ENCODE measurements around the gene THOC1. TPM values are rescaled to one million over a fixed set of nuclear protein-coding genes. Genes with fewer than 3 reads are reported as not detected.

THOC1 gene
- polyA plus RNA-seq, 1 of the 3 experiments (the other 2 are of a cell fraction) = 12.3 TPM

DNA sequence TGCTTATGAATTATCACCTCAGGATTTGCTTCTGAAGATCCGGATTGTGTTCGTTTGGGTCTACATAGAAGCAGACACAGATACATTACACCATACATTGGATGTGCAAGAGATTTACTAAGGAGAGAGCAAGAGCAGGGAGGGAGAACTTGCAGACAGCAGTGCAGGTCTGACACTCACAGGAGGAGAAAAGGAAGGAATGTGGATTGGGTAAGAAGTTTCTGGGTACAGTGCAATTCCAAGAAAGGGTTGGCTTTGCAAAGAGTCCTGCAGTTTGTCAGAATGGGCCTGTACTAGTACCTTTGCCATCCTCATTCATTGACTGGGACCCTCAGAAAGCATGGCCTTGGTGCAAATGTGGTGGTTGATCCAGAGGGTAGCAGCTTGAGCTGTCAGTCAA, 4.8 kb upstream of the THOC1 start (continued):
- no peak for TF ChIP-seq TEAD4 (IDR thresholded peaks at IDR 0.05; ENCODE audit: borderline replicate concordance, insufficient read depth)

DNA sequence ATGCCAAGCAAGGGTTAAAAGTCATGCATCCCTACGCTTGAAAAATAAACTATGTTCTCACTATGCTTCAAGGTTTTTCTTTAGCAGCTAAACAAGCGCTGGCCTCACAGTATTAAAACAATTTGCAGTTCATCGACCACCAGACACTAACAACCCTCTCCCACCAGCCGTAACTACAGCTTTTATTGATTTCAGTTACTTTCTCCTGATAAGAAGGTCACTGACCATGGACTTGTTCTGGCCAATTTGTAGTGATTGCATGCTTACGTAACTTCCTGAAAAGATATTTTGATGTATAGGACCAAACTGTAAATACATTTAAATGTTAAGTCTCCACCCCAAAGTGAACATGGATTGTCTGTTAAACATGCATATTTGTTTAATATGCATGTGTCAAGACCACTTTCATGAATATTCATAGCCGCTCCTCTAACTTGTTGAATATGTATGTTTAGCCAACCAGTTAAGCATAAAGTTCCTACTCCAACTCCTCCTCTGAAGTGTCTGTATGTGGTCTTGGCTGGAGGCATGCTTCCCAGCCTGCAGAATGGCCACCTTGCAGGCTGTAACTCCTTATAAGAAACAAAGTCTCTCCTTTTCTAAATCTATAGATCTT, 1.7 kb upstream of the THOC1 start:
- H3K9me2 ChIP-seq = no peaks in the 10 kb centered on the region
- peaks cover 0 to 12% of the 10 kb centered on the region in 2 experiments; a peak in 2 of 4 replicates for H3K4me1 ChIP-seq (ENCODE audit: control insufficient read depth in 1 of 2, insufficient read depth in 2 of 2, low read depth in 1 of 2, low read length in 1 of 2)
- no peak overlapping the region for H3K4me2 ChIP-seq
- no peaks in the 10 kb centered on the region for H3K27me3 ChIP-seq (ENCODE audit: insufficient read depth)
- no peak for DNase-seq
- ChIA-PET POLR2A (no interaction called here), CTCF (interaction anchor here (0.8 to 2.2 kb wide), 2 partner anchors 355 to 576 kb away, joined by 3 to 10 read pairs; no protein-coding TSS in a partner anchor)
- H3K4me3 ChIP-seq (ENCODE audit: low read depth in 2 of 2, low read length in 1 of 2) = no peak overlapping the region
- no peak overlapping the region for H3K9ac ChIP-seq
- peaks cover 8 to 11% of the 10 kb centered on the region in 2 experiments for H3K36me3 ChIP-seq (replicated peaks in 1 of 2; ENCODE audit: control insufficient read depth in 1 of 2, insufficient read depth in 2 of 2, low read length in 1 of 2)
- H3K27ac ChIP-seq (ENCODE audit: low read depth in 2 of 2, low read length in 1 of 2) = no peak overlapping the region
- TF ChIP-seq, protein P1, sequence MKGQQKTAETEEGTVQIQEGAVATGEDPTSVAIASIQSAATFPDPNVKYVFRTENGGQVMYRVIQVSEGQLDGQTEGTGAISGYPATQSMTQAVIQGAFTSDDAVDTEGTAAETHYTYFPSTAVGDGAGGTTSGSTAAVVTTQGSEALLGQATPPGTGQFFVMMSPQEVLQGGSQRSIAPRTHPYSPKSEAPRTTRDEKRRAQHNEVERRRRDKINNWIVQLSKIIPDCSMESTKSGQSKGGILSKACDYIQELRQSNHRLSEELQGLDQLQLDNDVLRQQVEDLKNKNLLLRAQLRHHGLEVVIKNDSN (IDR thresholded peaks at IDR 0.05; ENCODE audit: borderline replicate concordance, low read depth) = no peak
- no peak for TF ChIP-seq EP300 (IDR thresholded peaks at IDR 0.05; ENCODE audit: borderline replicate concordance in 1 of 2, low read depth in 1 of 2, low read length in 1 of 2)
- no peak for TF ChIP-seq JUND (IDR thresholded peaks at IDR 0.05)
- TF ChIP-seq EZH2phosphoT487 (IDR thresholded peaks at IDR 0.05; ENCODE audit: borderline replicate concordance, low read depth) = no peak
- TF ChIP-seq RXRA (IDR thresholded peaks at IDR 0.05; ENCODE audit: borderline replicate concordance, low read depth) = no peak
- no peak for TF ChIP-seq TCF12 (IDR thresholded peaks at IDR 0.05)
- no peak for TF ChIP-seq MEF2A (IDR thresholded peaks at IDR 0.05; ENCODE audit: borderline replicate concordance, low read depth)
- TF ChIP-seq RAD21 (IDR thresholded peaks at IDR 0.05; ENCODE audit: low read length) = no peak
- TF ChIP-seq RFX5 (IDR thresholded peaks at IDR 0.05; ENCODE audit: low read length) = no peak
- TF ChIP-seq TAF1 (IDR thresholded peaks at IDR 0.05; ENCODE audit: borderline replicate concordance, low read depth, low read length) = no peak
- TF ChIP-seq GABPA (IDR thresholded peaks at IDR 0.05; ENCODE audit: low read depth) = no peak
- TF ChIP-seq, protein P2, sequence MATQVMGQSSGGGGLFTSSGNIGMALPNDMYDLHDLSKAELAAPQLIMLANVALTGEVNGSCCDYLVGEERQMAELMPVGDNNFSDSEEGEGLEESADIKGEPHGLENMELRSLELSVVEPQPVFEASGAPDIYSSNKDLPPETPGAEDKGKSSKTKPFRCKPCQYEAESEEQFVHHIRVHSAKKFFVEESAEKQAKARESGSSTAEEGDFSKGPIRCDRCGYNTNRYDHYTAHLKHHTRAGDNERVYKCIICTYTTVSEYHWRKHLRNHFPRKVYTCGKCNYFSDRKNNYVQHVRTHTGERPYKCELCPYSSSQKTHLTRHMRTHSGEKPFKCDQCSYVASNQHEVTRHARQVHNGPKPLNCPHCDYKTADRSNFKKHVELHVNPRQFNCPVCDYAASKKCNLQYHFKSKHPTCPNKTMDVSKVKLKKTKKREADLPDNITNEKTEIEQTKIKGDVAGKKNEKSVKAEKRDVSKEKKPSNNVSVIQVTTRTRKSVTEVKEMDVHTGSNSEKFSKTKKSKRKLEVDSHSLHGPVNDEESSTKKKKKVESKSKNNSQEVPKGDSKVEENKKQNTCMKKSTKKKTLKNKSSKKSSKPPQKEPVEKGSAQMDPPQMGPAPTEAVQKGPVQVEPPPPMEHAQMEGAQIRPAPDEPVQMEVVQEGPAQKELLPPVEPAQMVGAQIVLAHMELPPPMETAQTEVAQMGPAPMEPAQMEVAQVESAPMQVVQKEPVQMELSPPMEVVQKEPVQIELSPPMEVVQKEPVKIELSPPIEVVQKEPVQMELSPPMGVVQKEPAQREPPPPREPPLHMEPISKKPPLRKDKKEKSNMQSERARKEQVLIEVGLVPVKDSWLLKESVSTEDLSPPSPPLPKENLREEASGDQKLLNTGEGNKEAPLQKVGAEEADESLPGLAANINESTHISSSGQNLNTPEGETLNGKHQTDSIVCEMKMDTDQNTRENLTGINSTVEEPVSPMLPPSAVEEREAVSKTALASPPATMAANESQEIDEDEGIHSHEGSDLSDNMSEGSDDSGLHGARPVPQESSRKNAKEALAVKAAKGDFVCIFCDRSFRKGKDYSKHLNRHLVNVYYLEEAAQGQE (IDR thresholded peaks at IDR 0.05; ENCODE audit: low read depth, low read length) = no peak
- TF ChIP-seq, protein P3, sequence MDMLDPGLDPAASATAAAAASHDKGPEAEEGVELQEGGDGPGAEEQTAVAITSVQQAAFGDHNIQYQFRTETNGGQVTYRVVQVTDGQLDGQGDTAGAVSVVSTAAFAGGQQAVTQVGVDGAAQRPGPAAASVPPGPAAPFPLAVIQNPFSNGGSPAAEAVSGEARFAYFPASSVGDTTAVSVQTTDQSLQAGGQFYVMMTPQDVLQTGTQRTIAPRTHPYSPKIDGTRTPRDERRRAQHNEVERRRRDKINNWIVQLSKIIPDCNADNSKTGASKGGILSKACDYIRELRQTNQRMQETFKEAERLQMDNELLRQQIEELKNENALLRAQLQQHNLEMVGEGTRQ (IDR thresholded peaks at IDR 0.05; ENCODE audit: borderline replicate concordance, low read depth, low read length) = no peak
- TF ChIP-seq CHD2 (IDR thresholded peaks at IDR 0.05; ENCODE audit: low read length, partially characterized antibody) = no peak
- no peak for TF ChIP-seq RCOR1 (IDR thresholded peaks at IDR 0.05; ENCODE audit: low read length)
- TF ChIP-seq, protein P4, sequence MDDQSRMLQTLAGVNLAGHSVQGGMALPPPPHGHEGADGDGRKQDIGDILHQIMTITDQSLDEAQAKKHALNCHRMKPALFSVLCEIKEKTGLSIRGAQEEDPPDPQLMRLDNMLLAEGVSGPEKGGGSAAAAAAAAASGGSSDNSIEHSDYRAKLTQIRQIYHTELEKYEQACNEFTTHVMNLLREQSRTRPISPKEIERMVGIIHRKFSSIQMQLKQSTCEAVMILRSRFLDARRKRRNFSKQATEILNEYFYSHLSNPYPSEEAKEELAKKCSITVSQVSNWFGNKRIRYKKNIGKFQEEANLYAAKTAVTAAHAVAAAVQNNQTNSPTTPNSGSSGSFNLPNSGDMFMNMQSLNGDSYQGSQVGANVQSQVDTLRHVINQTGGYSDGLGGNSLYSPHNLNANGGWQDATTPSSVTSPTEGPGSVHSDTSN (IDR thresholded peaks at IDR 0.05) = no peak
- TF ChIP-seq, protein P5, sequence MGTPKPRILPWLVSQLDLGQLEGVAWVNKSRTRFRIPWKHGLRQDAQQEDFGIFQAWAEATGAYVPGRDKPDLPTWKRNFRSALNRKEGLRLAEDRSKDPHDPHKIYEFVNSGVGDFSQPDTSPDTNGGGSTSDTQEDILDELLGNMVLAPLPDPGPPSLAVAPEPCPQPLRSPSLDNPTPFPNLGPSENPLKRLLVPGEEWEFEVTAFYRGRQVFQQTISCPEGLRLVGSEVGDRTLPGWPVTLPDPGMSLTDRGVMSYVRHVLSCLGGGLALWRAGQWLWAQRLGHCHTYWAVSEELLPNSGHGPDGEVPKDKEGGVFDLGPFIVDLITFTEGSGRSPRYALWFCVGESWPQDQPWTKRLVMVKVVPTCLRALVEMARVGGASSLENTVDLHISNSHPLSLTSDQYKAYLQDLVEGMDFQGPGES (IDR thresholded peaks at IDR 0.05; ENCODE audit: low read depth, low read length) = no peak
- TF ChIP-seq SMC3 (IDR thresholded peaks at IDR 0.05; ENCODE audit: low read depth, low read length) = no peak
- no peaks in the 10 kb centered on the region for H3K9me3 ChIP-seq
- peaks cover 38% of the 10 kb centered on the region for H3K79me2 ChIP-seq (ENCODE audit: insufficient read depth)
- no peak overlapping the region for H2AFZ ChIP-seq (ENCODE audit: low read depth)
- H3F3A ChIP-seq (replicated peaks; ENCODE audit: insufficient read depth) = no peaks in the 10 kb centered on the region
- 98% methylated on average over 6 of the region's 6 CpGs for WGBS (ENCODE audit: low lambda C conversion rate)
- no peaks in the 10 kb centered on the region for H4K20me1 ChIP-seq (ENCODE audit: insufficient read depth)
